ENCODE data around the gene GRWD1. TPM values are rescaled to one million over a fixed set of nuclear protein-coding genes. Genes with fewer than 3 reads are reported as not detected.

Gene GRWD1
- polyA plus RNA-seq, 2 of the 4 experiments (the other 2 are of a cell fraction), result 48.1 to 87.0 TPM

DNA sequence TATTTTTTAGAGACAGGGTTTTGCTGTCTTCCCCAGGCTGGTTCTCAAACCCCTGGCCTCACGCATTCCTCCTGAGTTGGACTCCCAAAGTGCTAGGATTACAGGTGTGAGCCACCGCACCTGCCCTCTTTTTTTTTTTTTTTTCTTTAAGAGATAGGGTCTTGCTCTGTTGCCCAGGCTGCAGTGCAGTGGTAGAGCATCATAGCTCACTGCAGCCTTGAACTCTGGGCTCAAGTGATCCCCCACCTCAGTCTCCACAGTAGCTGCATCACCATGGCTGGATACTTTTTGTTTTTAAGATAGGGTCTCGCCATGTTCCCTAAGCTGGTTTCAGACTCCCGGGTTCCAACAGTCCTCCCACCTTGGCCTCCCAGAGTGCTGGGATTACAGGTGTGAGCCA is 11.1 kb downstream of the GRWD1 start:
- FAIRE-seq, result no peak
- Histone ChIP-seq H3K4me1 (no peaks in the 10 kb centered on the region), H3K27ac (no peak overlapping the region), H3K9me3 (no peaks in the 10 kb centered on the region), H3K4me2 (no peak overlapping the region), H3K4me3 (no peak overlapping the region)
- ATAC-seq, result no peak
- TF ChIP-seq TFCP2L1 (CRISPR knock-in tag; IDR thresholded peaks at IDR 0.05) (no peak), CBX2 (IDR thresholded peaks at IDR 0.05; ENCODE audit: borderline replicate concordance, low read depth) (no peak), HOXB5 (CRISPR knock-in tag; IDR thresholded peaks at IDR 0.05) (no peak), ZSCAN20 (CRISPR knock-in tag; IDR thresholded peaks at IDR 0.05) (no peak), PHF8 (IDR thresholded peaks at IDR 0.05; ENCODE audit: borderline replicate concordance, low read depth) (no peak), SMC3 (IDR thresholded peaks at IDR 0.05) (no peak), RFX5 (IDR thresholded peaks at IDR 0.05) (no peak), EHMT2 (IDR thresholded peaks at IDR 0.05; ENCODE audit: low read depth) (no peak), GATA3 (IDR thresholded peaks at IDR 0.05; ENCODE audit: borderline replicate concordance) (no peak), BHLHE40 (IDR thresholded peaks at IDR 0.05; ENCODE audit: low read depth, low read length) (no peak), MYC (IDR thresholded peaks at IDR 0.05; ENCODE audit: borderline replicate concordance, low read length) (no peak), HEYL (CRISPR knock-in tag; IDR thresholded peaks at IDR 0.05) (no peak), HOXA7 (CRISPR knock-in tag; IDR thresholded peaks at IDR 0.05) (no peak), RCOR1 (IDR thresholded peaks at IDR 0.05; ENCODE audit: low read depth, low read length) (no peak), ZC3H11A (IDR thresholded peaks at IDR 0.05) (no peak), MAFK (IDR thresholded peaks at IDR 0.05; ENCODE audit: partially characterized antibody) (no peak), KDM5A (IDR thresholded peaks at IDR 0.05) (no peak), SREBF2 (IDR thresholded peaks at IDR 0.05) (no peak)
- TF ChIP-seq, protein P1, sequence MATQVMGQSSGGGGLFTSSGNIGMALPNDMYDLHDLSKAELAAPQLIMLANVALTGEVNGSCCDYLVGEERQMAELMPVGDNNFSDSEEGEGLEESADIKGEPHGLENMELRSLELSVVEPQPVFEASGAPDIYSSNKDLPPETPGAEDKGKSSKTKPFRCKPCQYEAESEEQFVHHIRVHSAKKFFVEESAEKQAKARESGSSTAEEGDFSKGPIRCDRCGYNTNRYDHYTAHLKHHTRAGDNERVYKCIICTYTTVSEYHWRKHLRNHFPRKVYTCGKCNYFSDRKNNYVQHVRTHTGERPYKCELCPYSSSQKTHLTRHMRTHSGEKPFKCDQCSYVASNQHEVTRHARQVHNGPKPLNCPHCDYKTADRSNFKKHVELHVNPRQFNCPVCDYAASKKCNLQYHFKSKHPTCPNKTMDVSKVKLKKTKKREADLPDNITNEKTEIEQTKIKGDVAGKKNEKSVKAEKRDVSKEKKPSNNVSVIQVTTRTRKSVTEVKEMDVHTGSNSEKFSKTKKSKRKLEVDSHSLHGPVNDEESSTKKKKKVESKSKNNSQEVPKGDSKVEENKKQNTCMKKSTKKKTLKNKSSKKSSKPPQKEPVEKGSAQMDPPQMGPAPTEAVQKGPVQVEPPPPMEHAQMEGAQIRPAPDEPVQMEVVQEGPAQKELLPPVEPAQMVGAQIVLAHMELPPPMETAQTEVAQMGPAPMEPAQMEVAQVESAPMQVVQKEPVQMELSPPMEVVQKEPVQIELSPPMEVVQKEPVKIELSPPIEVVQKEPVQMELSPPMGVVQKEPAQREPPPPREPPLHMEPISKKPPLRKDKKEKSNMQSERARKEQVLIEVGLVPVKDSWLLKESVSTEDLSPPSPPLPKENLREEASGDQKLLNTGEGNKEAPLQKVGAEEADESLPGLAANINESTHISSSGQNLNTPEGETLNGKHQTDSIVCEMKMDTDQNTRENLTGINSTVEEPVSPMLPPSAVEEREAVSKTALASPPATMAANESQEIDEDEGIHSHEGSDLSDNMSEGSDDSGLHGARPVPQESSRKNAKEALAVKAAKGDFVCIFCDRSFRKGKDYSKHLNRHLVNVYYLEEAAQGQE (IDR thresholded peaks at IDR 0.05), result no peak
- POLR2A ChIA-PET, result interaction anchor here (0.7 to 1.1 kb wide), 2 partner anchors 138 to 163 kb away, joined by 3 to 4 read pairs; partner anchors contain the start of gene SPHK2
- no peak for DNase-seq (ENCODE audit: low read depth in 1 of 2, low spot score in 1 of 2)
- CTCF ChIA-PET, result interaction anchor here (0.6 to 1.9 kb wide), 10 partner anchors 9 to 133 kb away, joined by 3 to 7 read pairs (median 4); partner anchors contain the start of gene GRWD1
- 95% methylated on average over 4 of the region's 4 CpGs for WGBS (ENCODE audit: missing lambda C conversion rate)

GRCh38 chr19:48458016-48458415 is 12.2 kb downstream of the GRWD1 start:
- TF ChIP-seq MYC (IDR thresholded peaks at IDR 0.05; ENCODE audit: borderline replicate concordance, low read length) (no peak), CHD2 (IDR thresholded peaks at IDR 0.05; ENCODE audit: low read length, partially characterized antibody) (no peak), NR3C1 (IDR thresholded peaks at IDR 0.05) (no peak), ZFP36 (IDR thresholded peaks at IDR 0.05; ENCODE audit: borderline replicate concordance, partially characterized antibody) (no peak), HOXA7 (CRISPR knock-in tag; IDR thresholded peaks at IDR 0.05) (no peak), RFX5 (IDR thresholded peaks at IDR 0.05) (no peak), KDM1A (IDR thresholded peaks at IDR 0.05; ENCODE audit: low read depth) (no peak), RCOR1 (IDR thresholded peaks at IDR 0.05; ENCODE audit: low read depth, low read length) (no peak), MAZ (IDR thresholded peaks at IDR 0.05; ENCODE audit: borderline replicate concordance, low read depth, low read length) (no peak), ZC3H11A (IDR thresholded peaks at IDR 0.05) (no peak), NFE2L2 (conservative IDR thresholded peaks at IDR 0.05; ENCODE audit: low read length) (no peak), SMC3 (IDR thresholded peaks at IDR 0.05) (no peak), HDAC2 (IDR thresholded peaks at IDR 0.05) (no peak), RNF2 (IDR thresholded peaks at IDR 0.05; ENCODE audit: borderline replicate concordance, low read depth) (no peak)
- TF ChIP-seq, protein P2, sequence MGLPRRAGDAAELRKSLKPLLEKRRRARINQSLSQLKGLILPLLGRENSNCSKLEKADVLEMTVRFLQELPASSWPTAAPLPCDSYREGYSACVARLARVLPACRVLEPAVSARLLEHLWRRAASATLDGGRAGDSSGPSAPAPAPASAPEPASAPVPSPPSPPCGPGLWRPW (IDR thresholded peaks at IDR 0.05), result no peak
- CTCF ChIA-PET, result interaction anchor here (0.6 to 1.9 kb wide), 9 partner anchors 9 to 137 kb away, joined by 3 to 7 read pairs (median 4); partner anchors contain the start of gene GRWD1
- ATAC-seq (no peak), FAIRE-seq (no peak), DNase-seq (ENCODE audit: low read depth in 1 of 2, low spot score in 1 of 2) (no peak)
- Histone ChIP-seq H3K9me3 (no peaks in the 10 kb centered on the region), H3K4me3 (no peak overlapping the region), H3K27ac (no peak overlapping the region), H3K4me2 (no peak overlapping the region), H3K4me1 (no peaks in the 10 kb centered on the region)
- POLR2A ChIA-PET, result no interaction called here
- 93% methylated on average over 2 of the region's 2 CpGs for WGBS (ENCODE audit: missing lambda C conversion rate)
